ENCODE measurements around the gene SVIL.
"Not testable (repeated sequence)": the region's sequence is repeated elsewhere in the genome, so short reads cannot be mapped to it uniquely, and the experiment has no call there.

Gene SVIL

GRCh38 chr10:29546773-29547313, 87.9 kb downstream of the SVIL start:
- in situ Hi-C loops (cut with HindIII; ENCODE audit: low sequenced_read_pairs) = no loop called here

- in situ Hi-C loops (cut with HindIII; ENCODE audit: low sequenced_read_pairs) = no loop called here
These were observed 89.6 kb downstream of the SVIL start for GRCh38 chr10:29545122-29545521.

GRCh38 chr10:29543715-29544114, 91.1 kb downstream of the SVIL start:
- in situ Hi-C loops (cut with HindIII; ENCODE audit: low sequenced_read_pairs) = no loop called here

GRCh38 chr10:29542723-29543122, 92.0 kb downstream of the SVIL start:
- in situ Hi-C loops (cut with HindIII; ENCODE audit: low sequenced_read_pairs) = no loop called here

- in situ Hi-C loops (cut with HindIII; ENCODE audit: low sequenced_read_pairs) = no loop called here
These were observed 93.2 kb downstream of the SVIL start for GRCh38 chr10:29541422-29542210.

GRCh38 chr10:29540016-29540415, 94.8 kb downstream of the SVIL start:
- in situ Hi-C loops (cut with HindIII; ENCODE audit: low sequenced_read_pairs) = no loop called here

GRCh38 chr10:29539412-29539811, 95.4 kb downstream of the SVIL start:
- in situ Hi-C loops (cut with HindIII; ENCODE audit: low sequenced_read_pairs) = no loop called here

- in situ Hi-C loops (cut with HindIII; ENCODE audit: low sequenced_read_pairs) = no loop called here
These were observed 97.0 kb downstream of the SVIL start for GRCh38 chr10:29537799-29538198.

GRCh38 chr10:29536691-29537090, 98.1 kb downstream of the SVIL start:
- in situ Hi-C loops (cut with HindIII; ENCODE audit: low sequenced_read_pairs) = not testable (repeated sequence)

GRCh38 chr10:29535778-29536453, 98.9 kb downstream of the SVIL start:
- in situ Hi-C loops (cut with HindIII; ENCODE audit: low sequenced_read_pairs) = no loop called here

GRCh38 chr10:29535012-29535777, 99.6 kb downstream of the SVIL start:
- in situ Hi-C loops (cut with HindIII; ENCODE audit: low sequenced_read_pairs) = no loop called here

- in situ Hi-C loops (cut with HindIII; ENCODE audit: low sequenced_read_pairs) = no loop called here
These were observed 100.2 kb downstream of the SVIL start for GRCh38 chr10:29534590-29534989.

GRCh38 chr10:29533696-29534285, 101.0 kb downstream of the SVIL start:
- in situ Hi-C loops (cut with HindIII; ENCODE audit: low sequenced_read_pairs) = no loop called here

- in situ Hi-C loops (cut with HindIII; ENCODE audit: low sequenced_read_pairs) = no loop called here
These were observed 101.7 kb downstream of the SVIL start for GRCh38 chr10:29533046-29533445.

- in situ Hi-C loops (cut with HindIII; ENCODE audit: low sequenced_read_pairs) = no loop called here
These were observed 102.4 kb downstream of the SVIL start for GRCh38 chr10:29532256-29532878.

GRCh38 chr10:29530112-29530976, 104.4 kb downstream of the SVIL start:
- in situ Hi-C loops (cut with HindIII; ENCODE audit: low sequenced_read_pairs) = no loop called here

GRCh38 chr10:29529146-29529545, 105.6 kb downstream of the SVIL start:
- in situ Hi-C loops (cut with HindIII; ENCODE audit: low sequenced_read_pairs) = no loop called here

- in situ Hi-C loops (cut with HindIII; ENCODE audit: low sequenced_read_pairs) = no loop called here
These were observed 109.0 kb downstream of the SVIL start for GRCh38 chr10:29525762-29526161.

GRCh38 chr10:29524720-29525119, 110.1 kb downstream of the SVIL start:
- in situ Hi-C loops (cut with HindIII; ENCODE audit: low sequenced_read_pairs) = no loop called here

GRCh38 chr10:29524294-29524693, 110.5 kb downstream of the SVIL start:
- in situ Hi-C loops (cut with HindIII; ENCODE audit: low sequenced_read_pairs) = no loop called here

Measured in endothelial cell of hepatic sinusoid (primary cell).